Ovary (tissue), 9 donors: ENCODE measurements around the gene ALDOC. TPM values are rescaled to one million over a fixed set of nuclear protein-coding genes. Genes with fewer than 3 reads are reported as not detected.

Experiments used
- DNase-seq, 5 donors: peaks; one replicate each; pipeline ENCODE4 v3.0.0-alpha.2; 2019 to 2020
- H3K27ac ChIP-seq, 2 donors: fragments of 200-600 bp; one replicate each; pipeline versions ENCODE4 v1.5.1 to v1.8.0; 2019 to 2022
- H3K27me3 ChIP-seq: fragments of 200-600 bp; one replicate; pipeline ENCODE4 v1.8.0; 2022
- H3K36me3 ChIP-seq: fragments of 200-600 bp; sonication (generic); one replicate; pipeline ENCODE4 v1.5.1; 2019
- H3K4me1 ChIP-seq: one replicate; pipeline ENCODE4 v1.8.1; 2013; ENCODE audit warnings: mild to moderate bottlenecking, moderate library complexity; ENCODE audit not compliant: insufficient read depth
- H3K4me3 ChIP-seq: fragments of 200-600 bp; sonication (generic); one replicate; pipeline ENCODE4 v1.5.1; 2017
- H3K9me3 ChIP-seq, 2 donors: fragments of 200-600 bp in 1 of 2; sonication (generic) in 1 of 2; one replicate each; pipeline versions ENCODE4 v1.5.1 to v1.8.1; 2013 to 2019; ENCODE audit warnings: mild to moderate bottlenecking in 1 of 2, moderate library complexity in 1 of 2
- EP300 ChIP-seq: sonication (generic); formaldehyde crosslinking; IDR thresholded peaks from one replicate; pipeline ENCODE4 v1.6.1; 2017; ENCODE audit warnings: antibody characterized with exemption
- POLR2A ChIP-seq: fragments of 450-650 bp; IDR thresholded peaks from one replicate; pipeline ENCODE4 v1.6.1; 2017; ENCODE audit warnings: antibody characterized with exemption, mild to moderate bottlenecking, moderate library complexity
- WGBS, 3 donors: extraction: QIAGEN DNeasy Blood & Tissue Kit in 1 of 3; methylation state at CpG; one replicate each; pipeline versions ENCODE4 v1.1.5 to v1.1.7; 2013 to 2017; 5-methylcytosine and 5-hydroxymethylcytosine counted together
- intact Hi-C, 4 donors: fragments of 100-400 bp; cut with DNase I; formaldehyde crosslinking; loops; one replicate each; pipeline versions ENCODE4 v1.11.0 to v1.15.1; 2022 to 2023
- polyA plus RNA-seq, 2 donors: library from polyadenylated mRNA; stranded (reverse); fragments of 200-250 nt in 1 of 2; fragments of 350-450 nt in 1 of 2; fragmentation: Illumina TruSeq in 1 of 2; extraction: RNeasy Lipid Tissue Mini Kit (QIAGEN cat#74804) in 1 of 2; gene quantifications; one replicate each; pipeline ENCODE4 v1.2.3, GENCODE V29; 2013 to 2014
- total RNA-seq, 7 donors: library from RNA; depleted of rRNA in 2 of 7; stranded (reverse); fragments of >200 nt in 2 of 7; fragmentation: NEBNext Ultra II Directional in 3 of 7; extraction: Animal tissue kit (Norgen Biotek cat#: 25700) in 3 of 7; gene quantifications; one replicate each; pipeline versions ENCODE4 v1.1.0 to v1.2.4, GENCODE V29; 2016 to 2023
- TF ChIP-seq, protein P1 (sequence below), 3 donors: fragments of 450-650 bp in 2 of 3; fragments of 200-600 bp in 1 of 3; IDR thresholded peaks; one replicate each; pipeline versions ENCODE4 v1.5.1 to v1.8.0; 2016 to 2022; ENCODE audit warnings: antibody characterized with exemption in 3 of 3, mild to moderate bottlenecking in 1 of 3
- donor health status: DM: no; HTN: no; CAD: no; lungs with moderate emphysema.
- donor health status: DM: no; HTN: no; CAD: no.
- donor health status: Bipolar disorder and iron deficiency.
- donor health status: DM: yes; HTN: yes; CAD: no.
- donor health status: DM: no; HTN: no; CAD: no.
- donor health status: DM: yes; HTN: yes; CAD: no.

The ALDOC gene
- total and polyA plus RNA-seq, 9 donors, result 17.1 to 71.5 (median 28.4) TPM

DNA sequence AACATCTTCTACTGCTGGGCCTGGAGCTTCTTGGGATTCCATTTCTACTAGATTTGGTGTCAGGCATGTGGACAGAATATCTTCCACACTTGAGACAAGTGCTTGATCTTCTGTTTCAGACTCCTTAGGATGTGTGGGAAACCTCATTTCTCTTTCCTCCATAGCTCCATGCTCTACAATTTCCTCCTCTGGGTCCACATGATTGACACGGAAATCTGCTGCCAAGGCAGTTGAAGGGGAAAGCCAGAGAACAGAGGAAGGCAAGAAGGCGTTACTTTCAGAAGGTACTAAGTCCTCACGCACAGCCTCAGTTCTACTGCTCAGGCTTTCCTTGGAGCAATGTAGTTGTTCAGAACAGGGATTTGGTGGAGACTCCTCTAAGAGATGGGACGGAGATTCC lies 15.6 kb upstream of the ALDOC start:
- WGBS, 3 donors, result 90 to 94% (median 92%) methylated on average over 4 of the region's 4 CpGs

DNA sequence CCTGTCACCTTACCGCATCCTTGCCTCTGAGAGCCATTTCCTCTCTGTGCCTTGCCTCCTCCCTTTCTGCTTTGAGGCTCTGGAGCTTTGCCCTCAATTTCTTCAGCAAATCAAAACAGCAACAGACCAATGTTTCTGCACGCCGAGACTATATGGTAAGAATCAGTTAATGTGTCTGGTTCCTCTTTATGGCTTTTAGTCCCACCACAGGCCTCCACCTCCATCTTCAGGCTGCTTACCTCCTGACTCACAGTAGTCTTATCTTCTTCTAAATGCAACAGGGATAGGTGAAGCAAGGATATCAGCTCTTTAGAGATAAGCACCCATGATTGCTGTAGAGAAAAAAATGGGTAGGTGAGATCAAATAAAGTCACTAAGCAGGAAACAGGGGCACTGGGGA lies 9.2 kb upstream of the ALDOC start:
- Histone ChIP-seq H3K27me3 (no peaks in the 10 kb centered on the region), H3K27ac (no peak overlapping the region), H3K36me3 (no peaks in the 10 kb centered on the region), H3K4me3 (no peak overlapping the region), H3K4me1 (no peaks in the 10 kb centered on the region), H3K9me3 (no peaks in the 10 kb centered on the region)
- WGBS, 3 donors, result 87 to 94% (median 91%) methylated on average over 3 of the region's 3 CpGs
- no peak for DNase-seq
- TF ChIP-seq POLR2A, result no peak
- TF ChIP-seq, protein P1, sequence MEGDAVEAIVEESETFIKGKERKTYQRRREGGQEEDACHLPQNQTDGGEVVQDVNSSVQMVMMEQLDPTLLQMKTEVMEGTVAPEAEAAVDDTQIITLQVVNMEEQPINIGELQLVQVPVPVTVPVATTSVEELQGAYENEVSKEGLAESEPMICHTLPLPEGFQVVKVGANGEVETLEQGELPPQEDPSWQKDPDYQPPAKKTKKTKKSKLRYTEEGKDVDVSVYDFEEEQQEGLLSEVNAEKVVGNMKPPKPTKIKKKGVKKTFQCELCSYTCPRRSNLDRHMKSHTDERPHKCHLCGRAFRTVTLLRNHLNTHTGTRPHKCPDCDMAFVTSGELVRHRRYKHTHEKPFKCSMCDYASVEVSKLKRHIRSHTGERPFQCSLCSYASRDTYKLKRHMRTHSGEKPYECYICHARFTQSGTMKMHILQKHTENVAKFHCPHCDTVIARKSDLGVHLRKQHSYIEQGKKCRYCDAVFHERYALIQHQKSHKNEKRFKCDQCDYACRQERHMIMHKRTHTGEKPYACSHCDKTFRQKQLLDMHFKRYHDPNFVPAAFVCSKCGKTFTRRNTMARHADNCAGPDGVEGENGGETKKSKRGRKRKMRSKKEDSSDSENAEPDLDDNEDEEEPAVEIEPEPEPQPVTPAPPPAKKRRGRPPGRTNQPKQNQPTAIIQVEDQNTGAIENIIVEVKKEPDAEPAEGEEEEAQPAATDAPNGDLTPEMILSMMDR (IDR thresholded peaks at IDR 0.05), result no peak
- TF ChIP-seq EP300, result no peak
- intact Hi-C loops, result no loop called here

More for the DNA sequence above, 15.6 kb upstream of the ALDOC start:
- Histone ChIP-seq H3K36me3 (no peaks in the 10 kb centered on the region), H3K27ac (no peak overlapping the region), H3K27me3 (no peaks in the 10 kb centered on the region), H3K9me3 (no peaks in the 10 kb centered on the region), H3K4me1 (no peaks in the 10 kb centered on the region), H3K4me3 (no peak overlapping the region)
- no peak for TF ChIP-seq POLR2A
- no peak for TF ChIP-seq EP300
- TF ChIP-seq, protein P1 (IDR thresholded peaks at IDR 0.05), result no peak
- intact Hi-C loops, result no loop called here
- no peak for DNase-seq

DNA sequence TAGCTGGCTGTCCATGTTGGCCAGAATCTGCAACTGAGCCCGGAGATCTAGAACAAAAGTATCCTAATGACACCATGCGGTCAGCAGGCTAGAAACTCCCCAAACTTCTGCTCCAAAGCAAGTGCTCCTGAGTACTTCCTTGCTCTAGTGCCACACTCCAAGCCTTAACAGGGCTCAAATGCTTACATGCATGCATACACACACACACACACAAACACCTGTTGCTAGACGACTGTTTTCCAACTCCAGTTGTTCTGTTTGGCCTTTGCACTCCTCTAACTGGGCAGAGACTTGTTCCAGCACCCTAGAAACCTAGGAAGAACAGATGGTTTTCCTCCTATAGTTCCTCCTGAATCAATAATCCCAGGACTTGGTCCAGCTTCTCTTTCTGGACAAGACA lies 7.7 kb upstream of the ALDOC start:
- no peaks in the 10 kb centered on the region for H3K9me3 ChIP-seq
- TF ChIP-seq EP300 (no peak), POLR2A (no peak)
- TF ChIP-seq, protein P1 (IDR thresholded peaks at IDR 0.05), result no peak
- no peaks in the 10 kb centered on the region for H3K36me3 ChIP-seq
- H3K27me3 ChIP-seq, result no peaks in the 10 kb centered on the region
- no peak overlapping the region for H3K4me3 ChIP-seq
- intact Hi-C loops, result no loop called here
- 78 to 92% (median 89%) methylated on average over 3 of the region's 3 CpGs for WGBS, 3 donors
- H3K27ac ChIP-seq, result no peak overlapping the region
- H3K4me1 ChIP-seq, result no peaks in the 10 kb centered on the region
- DNase-seq, result no peak

DNA sequence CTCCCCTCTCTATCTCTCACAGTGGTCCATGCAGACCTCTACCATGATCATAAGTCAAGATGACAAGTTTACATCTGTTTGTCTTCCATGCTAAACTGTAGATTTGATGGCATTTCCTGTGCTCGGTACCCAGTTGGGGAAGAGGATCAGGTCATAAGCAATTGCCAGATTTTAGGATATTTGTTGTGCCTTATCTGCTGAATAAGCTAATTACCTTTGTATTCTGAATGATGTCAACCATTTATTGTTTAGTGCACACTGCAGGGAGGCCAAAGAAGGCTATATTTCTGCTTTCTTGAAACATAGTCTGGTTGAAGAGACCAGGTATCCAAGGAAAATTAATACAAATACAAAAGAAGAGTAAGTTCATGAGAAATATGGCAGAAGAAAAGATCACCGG lies 5.8 kb upstream of the ALDOC start:
- intact Hi-C loops, result no loop called here
- Histone ChIP-seq H3K4me3 (no peak overlapping the region), H3K9me3 (no peaks in the 10 kb centered on the region), H3K27me3 (no peaks in the 10 kb centered on the region), H3K27ac (no peak overlapping the region), H3K36me3 (no peaks in the 10 kb centered on the region), H3K4me1 (no peaks in the 10 kb centered on the region)
- no peak for TF ChIP-seq EP300
- TF ChIP-seq, protein P1 (IDR thresholded peaks at IDR 0.05), result no peak
- no peak for TF ChIP-seq POLR2A
- no peak for DNase-seq
- 98% methylated on average over 2 of the region's 2 CpGs for WGBS, 3 donors

DNA sequence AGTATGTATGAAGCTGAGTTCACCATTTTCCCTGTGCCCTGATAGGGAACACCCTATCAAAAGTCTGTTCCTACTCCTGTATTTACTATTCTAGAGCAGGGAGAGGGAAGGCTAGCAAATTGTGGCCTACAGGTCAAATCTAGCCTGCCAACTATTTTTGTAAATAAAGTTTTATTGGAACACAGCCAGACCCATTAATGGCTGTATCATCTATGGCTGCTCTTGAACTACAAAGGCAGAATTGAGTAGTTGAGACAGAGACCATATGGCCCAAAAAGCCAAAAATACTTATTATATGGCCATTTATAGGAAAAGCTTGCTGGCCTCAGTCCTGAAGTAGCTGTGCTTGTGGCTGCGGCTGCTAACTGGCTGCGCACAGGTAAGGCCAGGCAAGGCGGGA lies 4.3 kb upstream of the ALDOC start:
- no peak for DNase-seq
- TF ChIP-seq EP300, result no peak
- no peak for TF ChIP-seq POLR2A
- TF ChIP-seq, protein P1 (IDR thresholded peaks at IDR 0.05), result no peak

More for the DNA sequence above, 4.3 kb upstream of the ALDOC start:
- no peak overlapping the region for H3K27ac ChIP-seq
- intact Hi-C loops, result no loop called here
- H3K9me3 ChIP-seq, result no peaks in the 10 kb centered on the region
- H3K27me3 ChIP-seq, result no peaks in the 10 kb centered on the region
- no peak overlapping the region for H3K4me3 ChIP-seq
- H3K36me3 ChIP-seq, result no peaks in the 10 kb centered on the region
- WGBS, 3 donors, result 94 to 97% (median 96%) methylated on average over 3 of the region's 3 CpGs
- H3K4me1 ChIP-seq, result peaks cover 4% of the 10 kb centered on the region
